Measurements from ENCODE around the gene ZNF487. TPM values are rescaled to one million over a fixed set of nuclear protein-coding genes. Genes with fewer than 3 reads are reported as not detected.

ZNF487 gene
- total and polyA plus RNA-seq, 10 of the 15 experiments (the other 5 are each of a cell fraction or from before 2014, with no cell fraction given): 0.74 to 2.1 (median 1.1) TPM

DNA sequence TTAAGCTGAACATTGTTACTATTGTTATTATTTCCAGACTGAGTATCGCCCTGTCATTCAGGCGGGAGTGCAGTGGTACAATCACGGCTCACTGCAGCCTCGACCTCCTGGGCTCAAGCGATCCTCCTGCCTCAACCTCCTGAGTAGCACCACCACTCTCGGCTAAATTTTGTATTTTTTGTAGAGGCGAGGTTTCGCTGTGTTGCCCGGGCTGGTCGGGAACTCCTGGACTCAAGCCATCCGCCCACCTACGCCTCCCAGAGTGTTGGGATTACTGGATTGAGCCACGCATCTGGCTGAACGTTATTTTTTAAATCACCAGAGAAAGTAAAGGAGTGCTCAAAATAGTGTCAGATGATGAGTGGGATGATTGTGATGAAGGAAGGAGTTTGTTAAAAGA lies 26.6 kb upstream of the ZNF487 start (continued):
- no peak for TF ChIP-seq KLF5 (IDR thresholded peaks at IDR 0.05; ENCODE audit: partially characterized antibody)
- TF ChIP-seq, protein P1, sequence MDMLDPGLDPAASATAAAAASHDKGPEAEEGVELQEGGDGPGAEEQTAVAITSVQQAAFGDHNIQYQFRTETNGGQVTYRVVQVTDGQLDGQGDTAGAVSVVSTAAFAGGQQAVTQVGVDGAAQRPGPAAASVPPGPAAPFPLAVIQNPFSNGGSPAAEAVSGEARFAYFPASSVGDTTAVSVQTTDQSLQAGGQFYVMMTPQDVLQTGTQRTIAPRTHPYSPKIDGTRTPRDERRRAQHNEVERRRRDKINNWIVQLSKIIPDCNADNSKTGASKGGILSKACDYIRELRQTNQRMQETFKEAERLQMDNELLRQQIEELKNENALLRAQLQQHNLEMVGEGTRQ (IDR thresholded peaks at IDR 0.05; ENCODE audit: borderline replicate concordance, low read depth, low read length): no peak
- TF ChIP-seq ZNF217 (IDR thresholded peaks at IDR 0.05): no peak
- no peak for TF ChIP-seq HCFC1 (IDR thresholded peaks at IDR 0.05; ENCODE audit: low read length)
- no peak for TF ChIP-seq TCF12 (IDR thresholded peaks at IDR 0.05; ENCODE audit: low read depth, low read length)
- no peak for TF ChIP-seq EP300 (IDR thresholded peaks at IDR 0.05; ENCODE audit: borderline replicate concordance in 1 of 2, control insufficient read depth in 1 of 2, low read depth in 2 of 2, low read length in 2 of 2)
- TF ChIP-seq POU2F2 (IDR thresholded peaks at IDR 0.05; ENCODE audit: borderline replicate concordance, low read depth, low read length): no peak

DNA sequence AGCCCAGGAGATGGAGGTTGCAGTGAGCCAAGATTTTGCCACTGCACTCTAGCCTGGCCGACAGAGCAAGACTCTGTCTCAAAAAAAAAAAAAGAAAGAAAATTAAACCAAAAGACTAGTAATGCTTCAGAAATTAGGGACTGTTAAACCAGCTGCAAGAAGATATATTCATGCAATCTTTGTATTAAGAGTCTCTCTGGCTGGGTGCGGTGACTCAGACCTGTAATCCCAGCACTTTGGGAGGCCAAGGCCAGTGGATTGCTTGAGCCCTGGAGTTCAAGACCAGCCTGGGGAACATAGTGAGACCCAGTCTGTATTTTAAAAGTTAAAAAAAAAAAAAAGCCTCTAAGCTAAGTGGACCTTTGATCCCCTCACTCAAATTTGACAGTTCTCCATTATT lies 25.4 kb upstream of the ZNF487 start:
- in situ Hi-C loops (cut with MboI): loop anchor here (25.0 kb wide), 3 partner anchors 274 to 774 kb away; partner anchors contain the start of genes CSGALNACT2 and ZNF33B
- ATAC-seq (no peak), DNase-seq (ENCODE audit: low read depth, low spot score) (no peak), FAIRE-seq (no peak)
- H3K27me3 ChIP-seq (replicated peaks in 1 of 2; ENCODE audit: control insufficient read depth in 2 of 2, insufficient read depth in 2 of 2, low read length in 1 of 2): no peaks in the 10 kb centered on the region
- no TSS peak for BruUV-seq (replicated peaks)
- 60% methylated on average over 2 of the region's 2 CpGs for WGBS (ENCODE audit: insufficient coverage, insufficient replicate concordance, low lambda C conversion rate, missing lambda C conversion rate)
- CTCF ChIA-PET: no interaction called here
- no peaks in the 10 kb centered on the region for H3K9me3 ChIP-seq (replicated peaks; ENCODE audit: control insufficient read depth, insufficient read depth, low read length)
- H3K4me3 ChIP-seq: no peak overlapping the region
- SMC1A ChIA-PET (ENCODE audit: uncharacterized antibody, unreplicated experiment): interaction anchor here (1.1 to 1.2 kb wide), 2 partner anchors 8 to 41 kb away, joined by 3 read pairs; no protein-coding TSS in a partner anchor
- intact Hi-C loops (cut with micrococcal nuclease; ENCODE audit: unreplicated experiment): no loop called here
- H3K36me3 ChIP-seq (ENCODE audit: control insufficient read depth in 2 of 2, insufficient read depth in 2 of 2, low read length in 1 of 2): no peaks in the 10 kb centered on the region
- RAD21 ChIA-PET (ENCODE audit: unreplicated experiment): no interaction called here
- H2AFZ ChIP-seq (ENCODE audit: control insufficient read depth, low read depth, low read length): no peak overlapping the region
- POLR2A ChIA-PET: interaction anchor here (0.5 to 0.7 kb wide), 2 partner anchors 27 to 52 kb away, joined by 3 to 4 read pairs; no protein-coding TSS in a partner anchor
- H3K79me2 ChIP-seq (ENCODE audit: control insufficient read depth, insufficient read depth, low read length): peaks cover 32% of the 10 kb centered on the region
- TF ChIP-seq ZNF217 (IDR thresholded peaks at IDR 0.05) (no peak), MEF2A (IDR thresholded peaks at IDR 0.05; ENCODE audit: insufficient read depth, low read depth, low read length) (no peak), IKZF2 (IDR thresholded peaks at IDR 0.05) (no peak), POLR2AphosphoS2 (IDR thresholded peaks at IDR 0.05; ENCODE audit: low read depth, low read length) (no peak)
- no peaks in the 10 kb centered on the region for H3K4me1 ChIP-seq (ENCODE audit: control insufficient read depth, insufficient read depth, low read length)
- no peak overlapping the region for H3K9ac ChIP-seq (ENCODE audit: control insufficient read depth, insufficient read depth, low read length)
- H4K20me1 ChIP-seq (ENCODE audit: control insufficient read depth, insufficient read depth): no peaks in the 10 kb centered on the region
- no peak overlapping the region for H3K4me2 ChIP-seq (ENCODE audit: control insufficient read depth, insufficient read depth)
- no peak overlapping the region for H3K27ac ChIP-seq (ENCODE audit: control insufficient read depth, insufficient read depth)

All from GM12878 (cell line).